ENCODE measurements around the gene TMEM95.
"Not testable (repeated sequence)": the region's sequence is repeated elsewhere in the genome, so short reads cannot be mapped to it uniquely, and the experiment has no call there.

Gene TMEM95

DNA sequence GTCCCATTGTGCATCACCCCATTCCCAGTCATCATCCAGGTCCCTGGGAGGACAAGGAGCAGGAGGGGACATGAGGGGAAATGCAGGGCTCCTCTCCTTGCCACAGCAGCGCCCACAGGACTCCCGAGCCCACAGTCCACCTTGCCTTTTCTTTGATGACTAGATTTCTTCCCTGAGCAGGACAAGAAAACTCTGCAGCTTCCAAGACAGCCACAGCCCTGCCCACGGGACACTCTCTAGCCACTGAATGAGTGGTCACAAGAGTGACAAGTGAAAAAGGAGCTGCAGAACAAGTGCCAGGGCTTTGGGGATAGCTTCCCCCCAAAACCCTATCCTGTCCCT, 30.5 kb upstream of the TMEM95 start:
- DNase-seq: no peak

DNA sequence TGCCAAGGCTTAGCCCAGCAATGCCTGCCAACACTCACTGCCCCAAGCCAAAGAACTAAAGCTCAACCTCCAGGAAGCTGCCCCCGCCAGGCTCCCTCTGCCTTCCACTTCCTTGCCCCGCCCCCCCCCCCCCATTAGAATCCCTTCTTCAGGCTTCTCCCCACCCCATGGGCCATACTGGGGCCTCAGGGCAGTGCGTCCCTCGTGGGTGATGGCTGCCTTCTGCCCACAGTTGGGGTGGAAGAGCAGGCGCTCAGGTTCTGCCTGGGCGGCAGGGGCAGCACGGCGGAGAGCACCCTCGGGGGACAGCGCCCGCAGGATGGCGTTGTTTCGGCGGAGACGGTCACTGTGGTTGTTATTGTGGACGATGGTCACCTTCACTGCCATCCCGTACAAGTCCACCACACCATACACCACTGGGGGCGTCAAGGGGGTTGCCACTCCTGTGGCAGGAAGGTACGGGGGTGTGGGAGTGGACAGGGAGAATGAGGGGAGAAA, 29.9 kb upstream of the TMEM95 start:
- DNase-seq: no peak

GRCh38 chr17:7326186-7326585, 28.8 kb upstream of the TMEM95 start:
- no peak for DNase-seq

GRCh38 chr17:7327056-7327455, 27.9 kb upstream of the TMEM95 start:
- DNase-seq: no peak

DNA sequence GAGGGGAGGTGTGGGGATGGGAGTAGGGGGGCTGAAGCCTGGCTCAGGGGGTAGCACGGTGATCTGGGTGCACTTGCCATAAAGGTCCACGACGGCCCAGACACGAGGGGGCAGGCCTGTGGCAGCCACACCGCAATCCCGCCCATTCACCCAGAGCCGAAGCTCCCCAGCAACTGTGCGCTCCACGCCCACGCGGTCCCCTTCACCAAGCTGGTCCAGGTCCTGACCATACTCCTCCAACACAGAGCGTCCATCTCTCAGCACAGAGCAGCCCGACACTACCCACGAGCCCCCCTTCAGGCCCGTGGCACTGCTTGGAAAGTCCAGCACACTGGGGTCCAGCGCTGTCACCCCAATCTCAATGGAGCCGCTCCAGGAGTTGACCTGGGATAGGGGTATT, 27.5 kb upstream of the TMEM95 start:
- no peak for DNase-seq

GRCh38 chr17:7328009-7328408, 26.9 kb upstream of the TMEM95 start:
- DNase-seq: no peak

DNA sequence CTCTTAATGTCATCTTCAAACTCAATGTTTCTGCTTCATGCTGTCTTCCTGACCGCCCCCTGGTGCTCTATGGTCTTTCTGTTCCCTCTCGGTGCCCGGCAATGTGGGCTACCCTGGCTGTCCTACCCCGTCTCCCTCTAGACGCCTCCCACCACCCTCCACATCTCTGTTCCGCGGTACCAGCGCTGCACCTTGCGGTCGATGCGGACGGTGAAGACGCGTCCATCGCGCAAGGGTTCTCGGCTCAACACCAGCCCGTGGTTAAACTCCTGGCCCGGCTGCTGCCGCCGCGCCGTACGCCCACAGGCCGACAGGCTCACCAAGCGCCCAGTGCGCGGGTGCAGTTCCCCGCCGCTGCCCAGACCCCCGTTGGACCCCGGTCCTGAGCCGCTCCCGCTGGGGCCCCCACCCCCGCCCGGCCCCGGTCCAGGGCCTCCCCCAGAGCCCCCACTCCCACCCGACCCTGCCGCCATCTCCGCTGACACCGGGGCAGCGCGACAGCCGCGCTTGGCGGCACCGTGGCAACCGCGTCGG, 26.0 kb upstream of the TMEM95 start, which contains the start of gene NEURL4:
NEURL4 (minus strand) TSS at position 496 of the 534 bp plus-strand sequence; CDS start at position 473, 23 bp downstream.
- DNase-seq: no peak

DNA sequence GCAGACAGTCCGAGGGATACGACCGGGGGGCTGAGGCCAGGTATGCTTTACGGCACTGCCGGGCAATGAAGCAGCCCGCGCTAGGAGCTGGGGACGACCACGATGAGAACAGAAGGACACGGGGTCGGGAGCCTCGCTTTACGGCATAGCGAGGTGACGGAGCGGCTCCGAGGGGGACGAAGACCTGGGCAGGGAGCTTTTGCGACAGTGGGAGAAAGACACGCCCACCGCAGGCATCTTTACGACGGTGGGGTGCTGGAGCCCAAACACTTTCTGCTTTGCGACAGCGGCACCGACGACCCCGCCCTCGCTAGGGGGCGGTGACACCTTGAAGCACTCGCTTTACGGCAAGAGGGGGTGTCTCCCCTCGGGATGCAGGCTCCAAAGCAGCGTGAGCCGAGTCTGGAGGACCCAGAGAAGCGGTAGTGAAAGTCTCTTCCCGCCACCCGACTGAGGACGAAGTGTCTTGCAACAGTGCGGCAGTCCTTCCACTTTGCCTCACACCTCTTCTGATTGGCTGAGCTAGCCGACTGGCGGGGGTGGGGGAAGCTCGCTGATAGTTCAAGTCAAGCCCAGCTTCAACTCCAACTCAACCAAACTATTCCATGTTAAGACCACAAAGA, 25.5 kb upstream of the TMEM95 start:
- DNase-seq: peak; percentile 85

GRCh38 chr17:7329997-7330637, 24.8 kb upstream of the TMEM95 start:
- peak; percentile 51 for DNase-seq

GRCh38 chr17:7330638-7331015, 24.3 kb upstream of the TMEM95 start:
- no peak for DNase-seq

DNA sequence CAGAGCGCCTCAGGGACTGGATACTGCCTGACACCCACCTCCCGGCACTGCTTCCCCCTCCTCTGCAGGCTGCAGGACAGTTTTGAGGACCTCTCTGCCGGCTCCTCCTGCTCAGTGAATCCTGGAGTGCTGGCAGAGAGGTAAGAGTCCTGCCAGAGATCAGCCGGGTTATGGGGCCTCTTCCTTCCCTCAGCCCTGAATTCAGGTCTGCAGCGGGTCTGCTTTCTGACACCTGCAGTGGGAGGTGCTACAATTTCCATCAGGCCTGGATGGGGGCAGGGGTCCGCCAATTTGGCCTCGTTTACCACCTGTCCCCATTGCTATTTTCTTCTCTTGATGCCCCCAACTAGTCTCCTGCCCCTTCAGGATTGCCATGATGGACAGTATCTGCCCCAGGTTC, 22.8 kb upstream of the TMEM95 start:
- no peak for DNase-seq

GRCh38 chr17:7332600-7333069, 22.3 kb upstream of the TMEM95 start:
- not testable (repeated sequence) for DNase-seq

DNA sequence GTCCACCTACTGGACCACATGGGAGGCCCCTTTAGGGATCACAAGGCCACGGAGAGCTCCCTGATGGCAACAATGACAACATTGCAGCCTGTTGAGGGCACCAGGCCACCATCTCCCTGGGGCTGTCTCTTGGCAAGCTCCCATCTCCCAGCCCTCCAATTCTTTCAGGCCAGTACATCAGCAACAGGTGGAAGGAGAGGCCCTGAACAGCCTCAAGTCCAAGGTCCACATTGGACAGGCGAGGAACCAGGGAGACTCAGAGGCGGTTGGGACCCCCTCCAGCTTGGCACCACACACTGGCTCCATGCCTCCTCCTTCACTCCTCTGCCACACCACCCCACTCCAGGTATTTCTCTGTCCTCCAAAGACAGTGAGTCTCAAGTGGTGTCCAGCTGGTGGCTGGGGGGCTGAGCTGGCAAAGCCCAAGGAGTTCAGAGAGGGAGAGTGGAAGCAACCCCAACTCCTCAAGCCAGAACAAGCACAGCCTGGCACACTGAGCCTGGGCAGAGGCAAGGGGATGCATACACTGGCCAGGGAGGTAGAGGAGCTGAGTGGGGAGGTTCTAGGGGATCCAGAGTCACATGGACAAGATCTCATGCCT, 19.9 kb upstream of the TMEM95 start:
- DNase-seq: no peak

- not testable (repeated sequence) for DNase-seq
These were observed 19.2 kb upstream of the TMEM95 start for GRCh38 chr17:7335765-7336164.

DNA sequence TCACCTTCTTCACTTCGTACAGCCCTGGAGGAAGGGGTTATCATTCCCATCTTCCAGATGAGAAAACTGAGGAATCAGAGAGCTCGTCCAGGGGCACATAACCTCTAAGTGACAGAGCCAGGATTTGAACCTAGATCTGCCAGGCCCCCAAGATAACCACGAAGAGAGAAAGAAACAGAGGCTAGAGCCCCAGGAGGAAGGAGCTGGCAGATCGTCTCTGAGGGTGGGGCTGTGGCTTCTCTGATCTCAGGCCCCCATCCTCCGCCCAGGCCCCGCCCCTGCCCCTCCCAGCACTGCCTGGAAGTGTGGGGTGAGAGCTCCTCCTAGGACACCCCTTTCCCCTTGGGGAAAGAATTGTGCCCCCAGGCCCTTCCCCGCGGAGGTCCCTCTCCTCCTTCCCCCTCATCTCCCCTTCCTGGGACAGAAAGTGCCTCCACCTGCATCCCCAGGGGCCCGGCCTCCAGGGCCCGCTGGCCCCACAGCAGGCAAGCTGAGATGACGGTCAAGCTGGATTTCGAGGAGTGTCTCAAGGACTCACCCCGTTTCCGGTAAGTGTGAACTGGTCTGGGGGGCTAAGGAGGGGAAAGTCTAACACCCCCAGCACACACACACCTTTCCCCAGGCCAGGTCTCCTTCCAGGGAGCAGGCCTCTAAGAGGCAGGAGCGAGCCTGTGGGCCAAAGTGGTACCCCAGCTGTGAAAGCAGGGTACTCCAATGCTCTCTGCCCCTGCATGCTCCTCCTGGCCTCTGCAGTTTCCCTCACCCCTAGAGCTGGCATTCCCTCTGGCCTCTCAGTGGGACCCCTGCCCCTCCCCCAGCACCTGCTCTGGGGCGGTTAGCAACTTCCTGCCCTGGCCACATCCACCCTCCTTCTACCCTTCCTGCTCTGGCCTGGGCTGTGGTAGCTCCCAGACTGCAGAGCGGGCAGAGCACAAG, 18.4 kb upstream of the TMEM95 start, which contains the start of gene ACAP1:
ACAP1 (plus strand) TSS at position 290 of the 936 bp plus-strand sequence; CDS start at position 496, 206 bp downstream.
- peak; percentile 46 for DNase-seq

- DNase-seq: not testable (repeated sequence)
These were observed 17.4 kb upstream of the TMEM95 start for GRCh38 chr17:7337600-7337999.

DNA sequence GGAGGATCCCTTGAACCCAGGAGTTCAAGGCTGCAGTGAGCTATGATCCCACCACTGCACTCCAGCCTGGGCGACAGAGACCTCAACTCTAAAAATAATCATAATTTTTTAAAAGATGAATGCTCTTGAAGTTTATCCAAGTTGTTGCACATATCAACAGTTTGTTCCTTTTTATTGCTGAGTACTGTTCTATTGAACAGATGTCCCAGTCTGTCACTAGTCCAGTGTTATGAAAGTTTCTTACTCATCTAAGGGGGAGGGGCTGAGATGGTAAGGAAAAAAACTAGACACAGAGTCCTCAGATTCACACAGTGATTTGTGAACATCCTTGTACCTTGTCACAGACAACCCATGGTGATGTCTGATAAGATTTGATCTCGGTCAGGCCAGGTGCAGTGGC, 14.8 kb upstream of the TMEM95 start:
- no peak for DNase-seq

GRCh38 chr17:7341842-7342241, 13.1 kb upstream of the TMEM95 start:
- DNase-seq: no peak

GRCh38 chr17:7343250-7343649, 11.7 kb upstream of the TMEM95 start:
- no peak for DNase-seq

DNA sequence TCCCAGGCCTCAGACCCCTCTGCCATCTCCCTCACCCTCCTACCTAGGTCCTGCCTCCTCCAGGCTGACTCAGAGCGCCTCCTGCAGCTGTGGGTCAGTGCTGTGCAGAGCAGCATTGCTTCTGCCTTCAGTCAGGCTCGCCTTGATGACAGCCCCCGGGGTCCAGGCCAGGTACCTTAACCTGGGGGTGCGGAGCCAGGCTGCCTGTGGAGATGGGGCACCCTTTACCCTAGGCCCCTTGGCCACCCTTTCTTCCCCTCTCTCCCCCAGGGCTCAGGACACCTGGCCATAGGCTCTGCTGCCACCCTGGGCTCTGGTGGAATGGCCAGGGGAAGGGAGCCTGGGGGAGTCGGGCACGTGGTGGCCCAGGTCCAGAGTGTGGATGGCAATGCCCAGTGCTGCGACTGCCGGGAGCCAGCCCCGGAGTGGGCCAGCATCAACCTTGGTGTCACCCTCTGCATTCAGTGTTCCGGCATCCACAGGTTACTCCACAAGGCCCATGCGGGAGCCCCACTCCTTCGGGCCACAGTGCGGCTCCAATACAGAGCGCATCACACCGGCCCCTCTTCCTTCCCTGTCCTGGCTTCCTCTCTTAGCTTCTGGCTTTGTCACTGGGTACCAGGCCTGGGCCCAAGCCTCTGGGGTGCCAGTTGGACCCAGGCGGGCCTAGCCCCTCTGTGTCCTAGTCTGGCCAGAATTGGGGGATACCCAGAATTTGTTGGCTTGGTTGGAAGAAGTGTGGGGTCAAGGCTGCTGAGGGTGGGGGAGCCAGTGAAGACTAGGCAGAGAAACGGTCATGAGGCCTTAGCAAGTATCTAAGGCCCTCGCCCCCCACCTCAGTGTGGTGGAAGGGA, 8.0 kb upstream of the TMEM95 start:
- no peak for DNase-seq

- no peak for DNase-seq
These were observed 7.1 kb upstream of the TMEM95 start for GRCh38 chr17:7347630-7348477.

Data from NK-92 treated with Interleukin-12 subunit alpha and Interleukin-12 subunit beta, amount 100 ng/mL, for 24 hours (cell line).